Measurements from ENCODE around the gene SYNPR.

The SYNPR gene

DNA sequence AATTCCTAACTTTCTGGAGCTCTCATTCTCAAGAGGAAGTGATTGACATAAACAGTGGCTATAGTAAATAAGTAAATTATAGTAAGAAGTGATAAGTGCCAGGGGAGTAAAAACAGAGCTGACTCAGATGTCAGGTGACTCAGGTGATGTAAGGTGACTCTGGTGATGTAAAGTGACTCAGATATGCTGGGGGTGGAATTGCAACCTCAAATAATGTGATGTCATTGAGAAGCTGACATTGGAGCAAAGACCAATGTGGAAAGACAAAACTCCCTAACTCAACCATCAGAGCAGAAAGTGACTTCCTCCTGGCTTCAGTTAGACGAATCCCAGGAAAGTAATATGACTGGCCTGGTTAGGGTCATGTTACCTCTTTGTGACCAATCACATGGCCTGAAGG, 230.2 kb downstream of the SYNPR start:
- Mint-ChIP-seq H3K27me3 (no peaks in the 10 kb centered on the region), H3K9me3 (peaks cover 4% of the 10 kb centered on the region), H3K27ac (no peak overlapping the region), H3K36me3 (no peaks in the 10 kb centered on the region), H3K4me3 (no peak overlapping the region), H3K4me1 (no peaks in the 10 kb centered on the region)

DNA sequence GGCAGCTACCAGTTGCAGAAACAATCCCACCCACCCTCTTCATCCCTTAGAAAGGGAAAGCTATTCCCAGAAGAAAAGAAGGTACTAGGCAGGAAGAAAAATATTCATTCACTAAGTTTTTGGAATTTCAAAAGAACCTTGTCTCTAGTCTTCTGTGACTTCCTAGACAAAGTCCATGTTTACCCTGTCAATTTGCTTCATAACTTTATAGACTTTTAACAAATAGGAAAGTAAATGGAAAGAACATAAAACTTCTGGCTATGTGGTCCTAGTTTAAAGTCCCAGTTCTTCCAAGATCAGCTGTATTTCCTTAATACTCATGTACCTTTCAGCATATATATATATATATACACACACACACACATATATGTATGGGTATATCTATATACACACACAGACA, 230.7 kb downstream of the SYNPR start:
- H3K4me1 Mint-ChIP-seq: no peaks in the 10 kb centered on the region
- no peak overlapping the region for H3K27ac Mint-ChIP-seq
- H3K27me3 Mint-ChIP-seq: no peaks in the 10 kb centered on the region
- no peaks in the 10 kb centered on the region for H3K36me3 Mint-ChIP-seq
- peaks cover 4% of the 10 kb centered on the region for H3K9me3 Mint-ChIP-seq
- no peak overlapping the region for H3K4me3 Mint-ChIP-seq

DNA sequence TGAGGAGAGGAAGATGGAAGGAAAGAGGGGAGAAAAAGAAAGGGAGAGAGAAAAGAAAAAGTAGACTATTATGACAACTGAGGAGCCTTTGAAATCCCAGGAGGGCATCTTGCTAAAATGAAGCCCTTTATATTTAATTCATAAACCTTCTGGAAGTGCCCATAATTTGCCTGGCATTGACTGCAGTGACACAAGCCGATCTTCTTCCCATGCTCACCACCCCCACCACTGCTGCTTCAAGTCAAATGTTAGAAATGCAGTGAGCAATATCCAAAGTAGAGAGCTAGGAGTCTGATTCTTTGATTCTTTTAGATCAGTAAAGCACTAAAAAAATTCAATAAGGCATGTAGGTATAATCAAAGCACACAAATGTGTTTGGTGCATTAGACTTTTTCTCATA, 235.7 kb downstream of the SYNPR start:
- no peak overlapping the region for H3K27ac Mint-ChIP-seq
- no peaks in the 10 kb centered on the region for H3K9me3 Mint-ChIP-seq
- no peaks in the 10 kb centered on the region for H3K4me1 Mint-ChIP-seq
- H3K4me3 Mint-ChIP-seq: no peak overlapping the region
- H3K27me3 Mint-ChIP-seq: peaks cover 2% of the 10 kb centered on the region
- H3K36me3 Mint-ChIP-seq: no peaks in the 10 kb centered on the region

DNA sequence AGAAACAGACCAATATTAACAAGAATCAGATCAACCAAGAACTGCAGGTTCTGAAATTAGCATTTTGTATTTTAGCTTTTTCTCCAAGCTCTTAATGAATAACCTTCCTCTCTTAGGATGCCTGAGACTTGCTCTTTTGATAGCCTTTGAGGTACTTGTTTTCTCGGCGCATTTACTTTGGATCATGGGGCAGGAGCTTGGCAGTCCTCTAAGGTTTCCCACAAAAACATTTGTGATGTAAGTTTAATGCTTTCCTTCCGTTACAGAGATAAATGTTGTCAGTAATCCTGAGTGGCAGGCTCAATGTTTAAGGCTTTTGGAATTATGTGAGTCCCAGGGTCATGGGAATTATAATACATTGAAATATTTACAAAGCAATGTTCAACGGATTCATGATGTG, 236.6 kb downstream of the SYNPR start:
- Mint-ChIP-seq H3K9me3 (peaks cover 5% of the 10 kb centered on the region), H3K4me3 (no peak overlapping the region), H3K27ac (no peak overlapping the region), H3K36me3 (no peaks in the 10 kb centered on the region), H3K4me1 (no peaks in the 10 kb centered on the region), H3K27me3 (peaks cover 2% of the 10 kb centered on the region)

DNA sequence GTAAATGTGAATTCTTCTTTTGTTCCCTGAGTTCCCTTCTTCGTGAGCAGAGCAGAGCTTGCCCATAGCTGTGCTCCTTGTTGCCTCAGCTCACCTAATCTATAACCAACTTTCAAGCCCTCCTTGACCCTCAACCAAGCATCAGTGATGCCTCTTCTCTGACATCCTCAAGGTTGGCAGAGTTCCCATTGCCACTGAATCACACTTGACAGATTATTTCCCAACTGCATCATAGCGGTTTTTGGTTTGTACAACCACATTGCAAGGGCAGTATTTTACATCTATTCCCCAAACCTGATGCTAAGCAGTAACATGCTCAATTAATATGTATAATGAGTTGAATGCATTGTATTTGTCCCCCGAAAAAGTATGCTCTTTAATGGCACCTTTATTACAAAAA, 241.3 kb downstream of the SYNPR start:
- H3K9me3 Mint-ChIP-seq: peaks cover 5% of the 10 kb centered on the region
- no peak overlapping the region for H3K4me3 Mint-ChIP-seq
- peaks cover 2% of the 10 kb centered on the region for H3K27me3 Mint-ChIP-seq
- H3K4me1 Mint-ChIP-seq: no peaks in the 10 kb centered on the region
- H3K27ac Mint-ChIP-seq: no peak overlapping the region
- H3K36me3 Mint-ChIP-seq: no peaks in the 10 kb centered on the region

DNA sequence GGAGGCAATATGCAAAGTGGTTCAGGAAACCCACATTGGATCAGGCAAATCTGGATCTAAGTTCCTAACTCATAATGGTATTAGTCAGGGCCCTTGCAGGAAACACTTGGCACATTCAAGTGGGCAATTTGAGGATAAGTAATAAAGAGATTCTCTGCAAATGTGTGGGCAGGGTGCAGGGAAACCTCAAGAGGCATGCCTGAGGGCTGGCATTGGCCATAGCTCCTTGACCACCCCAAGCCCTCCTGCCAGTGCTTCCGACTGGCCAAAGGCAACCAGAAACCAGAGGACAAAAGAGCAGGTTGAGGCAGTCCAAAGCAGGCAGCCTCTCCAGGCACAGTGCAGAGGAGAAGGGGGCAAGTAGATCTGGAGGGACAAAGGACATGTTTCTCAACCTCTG, 243.5 kb downstream of the SYNPR start:
- Mint-ChIP-seq H3K4me1 (no peaks in the 10 kb centered on the region), H3K27me3 (peaks cover 2% of the 10 kb centered on the region), H3K36me3 (no peaks in the 10 kb centered on the region), H3K4me3 (no peak overlapping the region), H3K27ac (no peak overlapping the region), H3K9me3 (peaks cover 5% of the 10 kb centered on the region)

DNA sequence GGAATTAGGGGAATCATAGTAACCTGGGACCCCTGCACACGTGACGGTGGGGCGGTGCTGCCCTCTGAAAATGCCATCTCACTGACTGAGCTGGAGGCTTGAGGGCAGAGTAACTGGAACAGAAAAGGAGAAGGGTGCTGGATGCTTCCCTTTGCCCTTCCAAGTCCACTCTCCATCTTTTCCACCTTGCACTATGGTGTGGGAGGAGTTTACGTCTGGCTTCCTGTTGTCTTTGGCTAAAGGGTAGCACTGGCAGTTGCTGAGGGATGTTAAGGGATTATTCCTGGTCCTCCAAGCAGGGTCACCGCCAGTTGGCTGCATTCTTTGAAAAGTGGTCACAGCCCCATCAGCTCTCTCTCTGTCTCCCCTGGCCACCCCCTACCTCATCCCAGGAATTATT, 245.0 kb downstream of the SYNPR start:
- no peaks in the 10 kb centered on the region for H3K4me1 Mint-ChIP-seq
- peaks cover 2% of the 10 kb centered on the region for H3K27me3 Mint-ChIP-seq
- no peak overlapping the region for H3K4me3 Mint-ChIP-seq
- no peak overlapping the region for H3K27ac Mint-ChIP-seq
- H3K9me3 Mint-ChIP-seq: peaks cover 5% of the 10 kb centered on the region
- H3K36me3 Mint-ChIP-seq: no peaks in the 10 kb centered on the region

DNA sequence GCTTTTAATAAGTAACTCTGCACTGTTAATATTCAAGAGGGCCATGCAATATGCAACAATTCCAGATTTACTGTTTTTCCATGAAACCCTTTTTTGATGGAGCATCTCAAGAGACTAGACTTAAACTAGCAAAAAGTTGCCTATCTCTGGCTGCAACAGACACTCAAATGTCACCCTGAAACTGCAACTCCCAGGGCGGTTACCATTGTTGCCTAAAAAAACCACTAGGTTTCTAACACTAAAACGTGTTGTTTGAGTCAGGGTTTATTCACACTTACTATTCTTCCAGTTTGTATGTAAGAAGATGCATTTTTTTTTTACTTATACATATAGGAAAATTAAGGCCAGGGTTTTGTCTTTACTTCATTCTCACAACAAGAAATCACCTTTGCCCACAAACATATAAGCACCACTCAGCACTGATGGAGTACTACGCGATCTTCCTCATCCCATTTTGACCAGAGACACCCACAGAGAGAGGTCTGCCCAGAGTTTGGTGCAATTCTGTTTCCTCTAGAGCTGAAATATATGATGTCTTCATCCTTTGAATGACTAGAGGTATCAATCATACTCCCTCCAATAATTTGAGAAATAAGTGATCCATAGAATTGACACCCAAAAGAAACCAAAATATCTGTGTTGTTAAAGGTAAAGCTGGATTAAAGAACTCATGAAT, 250.4 kb downstream of the SYNPR start:
- Mint-ChIP-seq H3K36me3 (no peaks in the 10 kb centered on the region), H3K27me3 (peaks cover 2% of the 10 kb centered on the region), H3K9me3 (peaks cover 5% of the 10 kb centered on the region), H3K4me3 (no peak overlapping the region), H3K27ac (no peak overlapping the region), H3K4me1 (no peaks in the 10 kb centered on the region)

DNA sequence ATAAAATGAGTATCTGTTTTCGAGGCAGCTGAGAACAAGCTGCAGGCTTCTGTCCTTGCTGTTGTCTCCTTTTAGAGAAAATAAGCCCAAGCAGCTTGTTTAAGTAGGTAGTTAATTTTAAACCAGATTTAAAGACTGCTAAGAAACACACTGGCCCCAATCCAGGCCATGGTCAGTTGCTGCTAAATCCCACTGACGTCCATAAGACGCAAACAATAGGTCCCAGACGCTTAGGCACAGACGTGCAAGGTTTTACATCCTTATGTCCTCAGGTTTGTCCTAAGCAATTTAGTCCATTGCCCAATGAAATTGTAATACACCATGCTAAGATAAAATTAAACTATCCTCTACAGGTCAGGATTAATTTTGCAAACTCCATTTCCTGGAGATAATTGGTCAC, 254.4 kb downstream of the SYNPR start:
- Mint-ChIP-seq H3K27ac (no peak overlapping the region), H3K4me3 (no peak overlapping the region), H3K4me1 (no peaks in the 10 kb centered on the region), H3K36me3 (no peaks in the 10 kb centered on the region), H3K27me3 (peaks cover 2% of the 10 kb centered on the region), H3K9me3 (peaks cover 5% of the 10 kb centered on the region)

DNA sequence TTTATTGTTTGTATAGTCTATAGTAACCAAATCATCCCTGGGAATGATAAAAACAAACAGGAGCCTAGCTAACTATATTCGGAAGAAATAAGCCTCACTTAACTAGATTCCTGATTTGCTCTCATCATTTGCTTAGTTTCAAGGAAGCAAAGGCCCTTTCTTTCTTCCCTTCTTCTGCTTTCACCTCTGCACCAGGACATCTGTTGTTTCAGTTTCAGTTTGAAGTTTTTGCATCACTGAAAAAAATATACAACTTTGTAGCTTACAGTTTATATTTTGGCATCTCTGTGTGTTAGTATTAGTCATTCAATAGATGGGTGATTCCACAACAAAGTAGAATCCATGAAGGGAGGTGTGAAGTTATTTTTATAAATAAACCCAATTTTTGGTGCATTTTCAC, 260.8 kb downstream of the SYNPR start:
- Mint-ChIP-seq H3K4me3 (no peak overlapping the region), H3K4me1 (no peaks in the 10 kb centered on the region), H3K9me3 (no peaks in the 10 kb centered on the region), H3K27ac (no peak overlapping the region), H3K36me3 (no peaks in the 10 kb centered on the region), H3K27me3 (no peaks in the 10 kb centered on the region)

DNA sequence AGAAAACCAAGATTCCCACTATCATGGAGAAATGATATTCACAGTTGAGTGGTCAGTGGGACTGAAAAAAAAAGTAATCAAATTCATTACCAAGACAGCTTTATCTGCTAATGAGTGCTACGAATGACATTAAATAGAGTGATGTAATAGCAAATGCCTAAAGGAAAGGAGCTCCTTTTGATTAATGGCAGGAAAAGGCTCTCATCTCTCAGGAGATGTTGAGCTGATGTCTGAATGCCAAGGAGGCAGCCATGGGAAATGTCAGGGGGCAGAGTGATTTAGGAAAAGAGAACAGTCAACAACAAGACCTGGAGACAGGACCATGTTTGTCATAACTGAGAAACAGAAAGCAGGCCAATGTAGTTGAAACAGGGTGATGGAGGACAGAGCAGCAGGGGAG, 277.7 kb downstream of the SYNPR start:
- Mint-ChIP-seq H3K36me3 (no peaks in the 10 kb centered on the region), H3K4me3 (no peak overlapping the region), H3K4me1 (no peaks in the 10 kb centered on the region), H3K27me3 (no peaks in the 10 kb centered on the region), H3K9me3 (peaks cover 5% of the 10 kb centered on the region), H3K27ac (no peak overlapping the region)

DNA sequence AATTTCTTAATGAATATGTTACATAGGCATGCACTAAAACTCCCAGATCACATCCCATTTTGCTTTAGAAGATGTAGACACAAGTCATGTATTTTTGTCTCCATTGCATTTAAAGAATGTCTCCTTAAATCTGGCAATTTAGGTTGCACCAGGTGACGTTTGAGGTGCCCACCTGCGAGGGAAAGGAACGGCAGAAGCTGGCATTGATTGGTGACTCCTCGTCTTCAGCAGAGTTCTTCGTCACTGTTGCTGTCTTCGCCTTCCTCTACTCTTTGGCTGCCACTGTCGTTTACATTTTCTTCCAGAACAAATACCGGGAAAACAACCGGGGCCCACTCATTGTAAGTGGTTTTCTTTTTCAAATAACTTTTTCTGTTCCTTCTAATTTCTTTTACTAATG, 278.3 kb downstream of the SYNPR start:
- Mint-ChIP-seq H3K9me3 (peaks cover 5% of the 10 kb centered on the region), H3K4me3 (no peak overlapping the region), H3K4me1 (no peaks in the 10 kb centered on the region), H3K27ac (no peak overlapping the region), H3K27me3 (no peaks in the 10 kb centered on the region), H3K36me3 (no peaks in the 10 kb centered on the region)

DNA sequence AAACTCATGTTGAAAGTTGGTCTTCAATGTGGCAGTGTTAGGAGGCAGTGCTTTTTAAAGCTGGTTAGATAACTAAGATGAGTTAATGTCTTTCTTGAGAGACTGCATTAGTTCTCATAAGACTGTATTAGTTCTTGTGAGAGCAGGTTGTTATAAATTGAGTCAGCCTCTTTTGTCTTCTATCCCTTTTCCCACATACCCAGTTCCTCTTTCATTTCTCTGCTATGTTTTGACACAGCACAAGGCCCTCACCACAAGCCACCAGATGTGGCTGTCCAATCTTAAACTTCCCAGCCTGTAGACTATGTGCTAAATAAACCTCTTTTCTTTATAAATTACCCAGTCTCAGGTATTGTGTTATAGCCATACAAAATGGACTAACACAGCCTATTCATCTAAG, 279.8 kb downstream of the SYNPR start:
- Mint-ChIP-seq H3K27ac (no peak overlapping the region), H3K27me3 (no peaks in the 10 kb centered on the region), H3K4me1 (no peaks in the 10 kb centered on the region), H3K36me3 (no peaks in the 10 kb centered on the region), H3K4me3 (no peak overlapping the region), H3K9me3 (peaks cover 5% of the 10 kb centered on the region)

DNA sequence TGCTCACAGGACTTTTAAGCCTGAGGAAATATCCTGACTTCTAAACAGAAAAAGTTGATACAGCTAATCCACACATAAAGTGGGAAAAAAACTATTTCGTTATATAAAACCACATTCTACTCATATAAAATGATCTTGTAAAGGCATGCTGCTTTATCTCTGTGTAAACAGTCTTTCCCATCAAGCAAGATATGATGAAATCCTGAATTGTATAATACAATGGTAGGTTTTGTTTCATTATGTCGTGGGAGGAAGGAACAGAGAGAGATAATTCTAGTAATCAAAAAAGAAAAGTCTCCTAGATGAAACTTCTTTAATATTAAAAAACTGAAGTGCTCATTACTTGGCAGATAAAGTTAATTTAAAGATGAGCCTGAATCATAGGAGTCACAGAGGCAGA, 281.8 kb downstream of the SYNPR start:
- Mint-ChIP-seq H3K27me3 (no peaks in the 10 kb centered on the region), H3K4me3 (no peak overlapping the region), H3K36me3 (no peaks in the 10 kb centered on the region), H3K4me1 (no peaks in the 10 kb centered on the region), H3K27ac (no peak overlapping the region), H3K9me3 (no peaks in the 10 kb centered on the region)

DNA sequence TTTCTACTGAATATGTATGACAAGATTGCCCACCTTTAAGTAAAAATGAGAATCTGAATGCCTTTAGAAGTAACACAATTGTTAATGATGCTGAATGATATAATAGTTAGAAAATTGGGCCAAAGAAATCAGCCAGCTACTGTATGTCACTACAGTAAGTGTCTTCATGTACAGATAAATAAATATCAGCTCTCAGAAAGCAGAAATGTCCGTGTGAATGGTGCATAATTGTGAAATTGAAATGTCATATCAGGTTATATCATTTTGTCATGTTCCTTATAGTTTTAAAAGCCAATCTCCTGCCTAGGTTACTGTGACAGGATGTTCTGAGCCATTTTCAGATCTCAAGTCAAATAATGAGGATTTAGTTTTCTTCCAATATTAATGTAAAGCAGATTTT, 283.8 kb downstream of the SYNPR start:
- no peaks in the 10 kb centered on the region for H3K9me3 Mint-ChIP-seq
- H3K4me1 Mint-ChIP-seq: no peaks in the 10 kb centered on the region
- H3K27me3 Mint-ChIP-seq: no peaks in the 10 kb centered on the region
- H3K4me3 Mint-ChIP-seq: no peak overlapping the region
- H3K36me3 Mint-ChIP-seq: no peaks in the 10 kb centered on the region
- H3K27ac Mint-ChIP-seq: no peak overlapping the region

DNA sequence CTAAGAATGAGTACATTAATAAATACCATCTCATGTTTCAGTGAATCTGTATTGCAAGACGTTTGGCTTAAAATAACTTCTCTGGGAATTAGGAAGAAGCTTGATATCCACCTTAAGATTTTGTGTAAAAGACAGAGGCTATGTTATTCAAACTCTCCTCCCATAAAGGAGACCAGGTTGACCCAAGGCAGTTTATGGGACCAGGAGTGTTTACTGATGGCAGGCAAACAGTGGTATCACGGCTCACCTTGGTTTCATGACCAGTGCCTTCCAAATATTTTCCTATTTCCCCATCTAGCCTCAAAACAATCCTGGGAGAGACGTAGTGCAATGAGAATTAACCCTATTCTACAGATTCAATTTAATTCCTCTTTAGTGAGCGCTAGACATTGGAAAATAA, 284.2 kb downstream of the SYNPR start:
- H3K36me3 Mint-ChIP-seq: no peaks in the 10 kb centered on the region
- H3K27me3 Mint-ChIP-seq: no peaks in the 10 kb centered on the region
- H3K27ac Mint-ChIP-seq: no peak overlapping the region
- H3K9me3 Mint-ChIP-seq: no peaks in the 10 kb centered on the region
- no peaks in the 10 kb centered on the region for H3K4me1 Mint-ChIP-seq
- no peak overlapping the region for H3K4me3 Mint-ChIP-seq

DNA sequence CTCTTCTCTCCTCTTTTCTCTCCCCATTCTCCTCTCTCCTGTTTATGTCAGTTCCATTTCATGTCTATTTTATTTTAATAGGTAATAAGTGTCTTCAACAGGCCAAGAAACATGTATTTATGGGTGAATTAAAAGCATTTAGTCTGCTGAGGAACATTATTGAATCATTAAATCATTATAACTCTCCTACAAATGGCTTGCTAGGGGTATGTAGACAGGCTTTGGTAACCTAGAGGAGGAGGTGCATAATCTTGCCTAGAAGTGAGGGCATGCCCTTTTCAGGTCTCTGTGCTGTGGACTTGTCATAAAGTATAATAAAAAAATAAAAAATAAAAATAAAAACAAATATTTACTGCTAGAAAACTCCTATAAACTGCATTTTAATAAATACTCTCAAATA, 285.5 kb downstream of the SYNPR start:
- H3K36me3 Mint-ChIP-seq: no peaks in the 10 kb centered on the region
- H3K27ac Mint-ChIP-seq: no peak overlapping the region
- no peaks in the 10 kb centered on the region for H3K9me3 Mint-ChIP-seq
- no peak overlapping the region for H3K4me3 Mint-ChIP-seq
- no peaks in the 10 kb centered on the region for H3K4me1 Mint-ChIP-seq
- H3K27me3 Mint-ChIP-seq: no peaks in the 10 kb centered on the region
